PC-3 (cell line): ENCODE results near the gene CDCP1. TPM values are rescaled to one million over a fixed set of nuclear protein-coding genes. Genes with fewer than 3 reads are reported as not detected.

Experiments
- ATAC-seq: fragments of 200-7000 bp; cut with Tn5 transposase; 2 replicates; pipeline ENCODE4 v1.9.1; 2020; ENCODE audit warnings: mild to moderate bottlenecking, moderate library complexity
- BruUV-seq: library from RNA; stranded (reverse); fragments of 400-500 nt; replicated peaks from 2 replicates; lab custom pipeline; 2021; lab: Mats Ljungman, UMichigan
- CTCF ChIA-PET: fragments of 300-600 bp; sonication (Branson Sonifier 250); formaldehyde crosslinking; loops from one replicate; lab custom pipeline; 2022; ENCODE audit warnings: antibody characterized with exemption; lab: Charles Lee
- POLR2A ChIA-PET: fragments of 300-600 bp; sonication (Branson Sonifier 250); formaldehyde crosslinking; loops from one replicate; lab custom pipeline; 2022; ENCODE audit warnings: antibody characterized with exemption; ENCODE audit not compliant: unreplicated experiment; lab: Charles Lee
- DNase-seq: peaks from one replicate; pipeline ENCODE4 v3.0.0-alpha.2; 2015
- H2AFZ ChIP-seq: fragments of 300-600 bp; sonication (generic); 2 replicates; pipeline ENCODE4 v1.6.0; 2016; ENCODE audit warnings: antibody characterized with exemption, low read length
- H3F3A ChIP-seq: fragments of 300-600 bp; sonication (generic); one replicate; pipeline ENCODE4 v1.6.0; 2017; ENCODE audit warnings: antibody characterized with exemption, low read length, control low read depth, mild to moderate bottlenecking; ENCODE audit not compliant: unreplicated experiment
- H3K27ac ChIP-seq: fragments of 300-600 bp; sonication (generic); 2 replicates; pipeline ENCODE4 v1.5.1; 2016; ENCODE audit warnings: mild to moderate bottlenecking, low read length
- H3K27me3 ChIP-seq: fragments of 300-600 bp; sonication (generic); 2 replicates; pipeline ENCODE4 v1.6.1; 2016; ENCODE audit warnings: low read length, mixed read lengths
- H3K36me3 ChIP-seq: fragments of 300-600 bp; sonication (generic); 2 replicates; pipeline ENCODE4 v1.6.1; 2016; ENCODE audit warnings: low read depth, mixed run types, low read length, mixed read lengths
- H3K4me1 ChIP-seq: fragments of 300-600 bp; sonication (generic); 2 replicates; pipeline ENCODE4 v1.5.1; 2016; ENCODE audit warnings: low read length; ENCODE audit not compliant: insufficient read depth
- H3K4me2 ChIP-seq: fragments of 300-600 bp; sonication (generic); 2 replicates; pipeline ENCODE4 v1.6.0; 2016; ENCODE audit warnings: low read length
- H3K4me3 ChIP-seq: fragments of 300-600 bp; sonication (generic); 2 replicates; pipeline ENCODE4 v1.5.1; 2016; ENCODE audit warnings: mild to moderate bottlenecking, low read length, mixed read lengths
- H3K79me2 ChIP-seq: fragments of 300-600 bp; sonication (generic); 2 replicates; pipeline ENCODE4 v1.6.1; 2017; ENCODE audit warnings: low read length, mixed read lengths
- H3K9ac ChIP-seq: fragments of 300-600 bp; sonication (generic); 2 replicates; pipeline ENCODE4 v1.6.0; 2016; ENCODE audit warnings: mild to moderate bottlenecking, low read length
- H3K9me2 ChIP-seq: fragments of 300-600 bp; sonication (generic); replicated peaks from 2 replicates; pipeline ENCODE4 v1.6.1; 2016; ENCODE audit warnings: mixed run types, low read length, mixed read lengths
- H3K9me3 ChIP-seq: fragments of 300-600 bp; sonication (generic); 2 replicates; pipeline ENCODE4 v1.6.1; 2016; ENCODE audit warnings: low read length, mixed read lengths
- H4K20me1 ChIP-seq: fragments of 300-600 bp; sonication (generic); 2 replicates; pipeline ENCODE4 v1.6.1; 2016; ENCODE audit warnings: low read length, mixed read lengths
- EZH2 ChIP-seq: fragments of 300-600 bp; sonication (generic); IDR thresholded peaks from one replicate; pipeline ENCODE4 v1.6.1; 2017; ENCODE audit warnings: antibody characterized with exemption, mild to moderate bottlenecking, low read length; ENCODE audit not compliant: unreplicated experiment
- EZH2phosphoT487 ChIP-seq: fragments of 300-600 bp; sonication (generic); IDR thresholded peaks from 2 replicates; pipeline ENCODE4 v1.6.1; 2018; ENCODE audit warnings: mild to moderate bottlenecking, antibody characterized with exemption, low read length, borderline replicate concordance
- intact Hi-C: fragments of 100-400 bp; cut with micrococcal nuclease; formaldehyde crosslinking; loops from 2 replicates; pipeline ENCODE4 v1.9.0; 2023
- total RNA-seq: library from RNA; depleted of rRNA; stranded (reverse); fragments of >200 nt; gene quantifications from 2 replicates; pipeline ENCODE4 v1.2.3, GENCODE V29; 2014
- TF ChIP-seq, protein P1 (sequence below): fragments of 300-600 bp; sonication (generic); conservative IDR thresholded peaks from 2 replicates; pipeline ENCODE4 v1.5.1; 2017; ENCODE audit warnings: antibody characterized with exemption, low read depth, mild to moderate bottlenecking, low read length

CDCP1 gene
- total RNA-seq, 1 experiment from 2014 or later = 120 TPM

DNA sequence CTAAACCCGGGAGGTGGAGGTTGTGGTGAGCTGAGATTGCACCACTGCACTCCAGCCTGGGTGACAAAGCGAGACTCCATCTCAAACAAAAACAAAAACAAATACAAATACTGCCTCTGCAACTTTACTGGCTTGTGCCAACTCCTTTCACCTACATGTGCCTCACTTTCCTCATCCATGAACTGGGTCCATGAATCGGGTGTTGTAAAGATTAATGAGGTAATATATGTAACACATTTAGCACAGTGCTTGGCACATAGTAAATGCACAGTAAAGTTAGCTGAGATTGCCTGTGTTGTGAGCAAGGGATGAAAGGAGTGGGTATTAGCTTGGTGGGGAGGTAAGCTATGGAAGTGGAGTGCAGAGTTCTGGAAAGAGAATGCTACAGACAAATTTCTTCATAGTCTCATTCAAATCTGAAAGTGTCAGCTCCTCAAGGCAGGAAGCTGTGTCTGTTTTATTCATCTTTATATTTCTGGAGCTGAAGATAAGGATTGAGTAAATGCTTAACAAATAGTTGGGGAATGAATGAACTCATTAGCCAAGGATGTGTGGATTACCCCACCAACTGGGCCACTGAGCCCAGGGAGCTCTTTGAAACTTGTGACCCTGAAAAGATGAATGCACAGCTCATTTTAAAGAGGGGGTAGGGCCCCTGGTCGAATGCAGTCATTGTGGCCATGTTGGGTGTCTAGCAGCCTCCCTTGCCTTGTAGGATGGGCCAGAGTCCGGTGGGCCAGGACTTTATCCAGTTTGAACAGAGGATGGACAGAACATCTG lies 7.7 kb upstream of the CDCP1 start:
- Histone ChIP-seq H3K9ac (peak overlapping the region; percentile 9; the same call in 1 of the 2 replicates), H3K4me3 (no peak overlapping the region), H3K27me3 (no peaks in the 10 kb centered on the region), H3K36me3 (no peaks in the 10 kb centered on the region), H3K9me3 (0 out of 2 replicates have a peak, but pooled peaks cover 7% of the 10 kb centered on the region), H3K4me1 (peaks cover 23% of the 10 kb centered on the region), H3K27ac (peak overlapping the region; percentile 76), H3K4me2 (peak overlapping the region; percentile 40), H2AFZ (peak overlapping the region; percentile 71), H3K79me2 (no peaks in the 10 kb centered on the region), H4K20me1 (no peaks in the 10 kb centered on the region), H3K9me2 (no peaks in the 10 kb centered on the region), H3F3A (no peaks in the 10 kb centered on the region)
- ChIA-PET POLR2A (interaction anchor here (0.6 kb wide), 1 partner anchor 14 kb away, joined by 9 read pairs; no protein-coding TSS in a partner anchor), CTCF (interaction anchor here (1.0 kb wide), 1 partner anchor 56 kb away, joined by 4 read pairs; no protein-coding TSS in a partner anchor)
- ATAC-seq (no peak), DNase-seq (no peak)
- TF ChIP-seq, protein P1, sequence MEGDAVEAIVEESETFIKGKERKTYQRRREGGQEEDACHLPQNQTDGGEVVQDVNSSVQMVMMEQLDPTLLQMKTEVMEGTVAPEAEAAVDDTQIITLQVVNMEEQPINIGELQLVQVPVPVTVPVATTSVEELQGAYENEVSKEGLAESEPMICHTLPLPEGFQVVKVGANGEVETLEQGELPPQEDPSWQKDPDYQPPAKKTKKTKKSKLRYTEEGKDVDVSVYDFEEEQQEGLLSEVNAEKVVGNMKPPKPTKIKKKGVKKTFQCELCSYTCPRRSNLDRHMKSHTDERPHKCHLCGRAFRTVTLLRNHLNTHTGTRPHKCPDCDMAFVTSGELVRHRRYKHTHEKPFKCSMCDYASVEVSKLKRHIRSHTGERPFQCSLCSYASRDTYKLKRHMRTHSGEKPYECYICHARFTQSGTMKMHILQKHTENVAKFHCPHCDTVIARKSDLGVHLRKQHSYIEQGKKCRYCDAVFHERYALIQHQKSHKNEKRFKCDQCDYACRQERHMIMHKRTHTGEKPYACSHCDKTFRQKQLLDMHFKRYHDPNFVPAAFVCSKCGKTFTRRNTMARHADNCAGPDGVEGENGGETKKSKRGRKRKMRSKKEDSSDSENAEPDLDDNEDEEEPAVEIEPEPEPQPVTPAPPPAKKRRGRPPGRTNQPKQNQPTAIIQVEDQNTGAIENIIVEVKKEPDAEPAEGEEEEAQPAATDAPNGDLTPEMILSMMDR = no peak
- TF ChIP-seq EZH2 = no peak
- no peak for TF ChIP-seq EZH2phosphoT487
- intact Hi-C loops = no loop called here
- no TSS peak for BruUV-seq

DNA sequence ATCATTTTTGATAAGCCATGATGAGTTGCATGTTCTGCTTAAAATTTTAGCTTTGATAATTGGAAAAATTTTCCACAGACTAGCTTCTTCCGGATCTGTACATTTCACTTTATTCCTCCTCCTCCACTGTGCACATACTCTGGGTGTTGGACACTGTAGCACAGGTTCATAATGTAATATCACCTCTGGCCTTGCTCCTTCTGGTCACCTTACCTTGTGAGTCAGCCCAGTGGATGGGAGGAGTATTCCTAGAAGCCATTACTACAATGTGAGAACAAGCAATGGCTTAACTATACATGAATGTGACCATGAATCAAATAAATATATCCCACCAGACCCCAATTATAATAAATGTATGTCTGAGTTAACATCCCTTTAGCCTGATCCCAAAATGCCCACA lies 6.1 kb upstream of the CDCP1 start:
- POLR2A ChIA-PET = no interaction called here
- no peaks in the 10 kb centered on the region for H3K9me2 ChIP-seq
- no peak overlapping the region for H2AFZ ChIP-seq

More for the DNA sequence above, 6.1 kb upstream of the CDCP1 start:
- Histone ChIP-seq H3K4me3 (no peak overlapping the region), H4K20me1 (no peaks in the 10 kb centered on the region), H3K4me1 (peaks cover 23% of the 10 kb centered on the region), H3K79me2 (peaks cover 2% of the 10 kb centered on the region), H3K4me2 (no peak overlapping the region), H3K9me3 (0 out of 2 replicates have a peak, but pooled peaks cover 7% of the 10 kb centered on the region), H3K9ac (no peak overlapping the region), H3F3A (no peaks in the 10 kb centered on the region), H3K27me3 (no peaks in the 10 kb centered on the region), H3K27ac (no peak overlapping the region), H3K36me3 (no peaks in the 10 kb centered on the region)
- DNase-seq (no peak), ATAC-seq (no peak)
- CTCF ChIA-PET = no interaction called here
- intact Hi-C loops = no loop called here
- TF ChIP-seq EZH2phosphoT487 (no peak), EZH2 (no peak)
- TF ChIP-seq, protein P1 = no peak
- no TSS peak for BruUV-seq
